K562 (cell line): ENCODE measurements around the gene TBXA2R. TPM values are rescaled to one million over a fixed set of nuclear protein-coding genes. Genes with fewer than 3 reads are reported as not detected.

ENCODE experiments used
- FOXA3 ChIP-seq, 2 experiments: fragments of 450-650 bp in 1 of 2; sonication (generic) in 1 of 2; formaldehyde crosslinking; IDR thresholded peaks in 1 of 2; conservative IDR thresholded peaks in 1 of 2; 2 replicates each; pipeline versions ENCODE4 v1.4.0 to v1.8.0; 2020 to 2022; ENCODE audit warnings: mild to moderate bottlenecking in 2 of 2, missing genetic modification reagents in 1 of 2
- JUNB ChIP-seq: fragments of 450-650 bp; formaldehyde crosslinking; conservative IDR thresholded peaks from 2 replicates; pipeline ENCODE4 v1.4.0; 2020; ENCODE audit warnings: mild to moderate bottlenecking
- MTA1 ChIP-seq: fragments of 450-650 bp; IDR thresholded peaks from 2 replicates; pipeline ENCODE4 v1.6.1; 2017; ENCODE audit warnings: borderline replicate concordance
- POLR3A ChIP-seq: IDR thresholded peaks from 2 replicates; pipeline ENCODE4 v1.6.1; 2011; ENCODE audit warnings: borderline replicate concordance, mild to moderate bottlenecking, moderate library complexity; ENCODE audit not compliant: insufficient read length, insufficient read depth; ENCODE audit errors: extremely low read depth
- SUPT5H ChIP-seq: fragments of 450-650 bp; IDR thresholded peaks from 2 replicates; pipeline ENCODE4 v1.6.1; 2016
- XRCC4 ChIP-seq: IDR thresholded peaks from one replicate; pipeline ENCODE4 v1.6.1; 2011; ENCODE audit not compliant: insufficient read depth, insufficient read length; ENCODE audit errors: extremely low read depth
- ZNF121 ChIP-seq: sonication (generic); formaldehyde crosslinking; conservative IDR thresholded peaks from 2 replicates; pipeline ENCODE4 v1.8.0; 2022; ENCODE audit warnings: missing genetic modification reagents
- polyA plus RNA-seq, 8 experiments: library from polyadenylated mRNA; depleted of rRNA in 4 of 8; stranded (reverse) in 5 of 8; unstranded in 3 of 8; fragments of >200 nt; fragmentation: Nextera tagmentation in 2 of 8; fragmentation: Illumina TruSeq in 1 of 8; extraction: Ambion mirVana in 2 of 8; extraction: Trizol in 1 of 8; gene quantifications; 2 replicates each; pipeline versions ENCODE4 v1.2.1 to v1.2.3, GENCODE V29; 2011 to 2014; ENCODE audit warnings: inconsistent platforms in 1 of 8, missing spikeins in 1 of 8
- total RNA-seq, 7 experiments: library from RNA; depleted of rRNA in 6 of 7; stranded (reverse); fragments of >200 nt in 6 of 7; fragmentation: Illumina TruSeq in 2 of 7; extraction: Trizol in 2 of 7; gene quantifications; 2 replicates each; pipeline versions ENCODE4 v1.2.1 to v1.2.3, GENCODE V29; 2011 to 2021; ENCODE audit warnings: low replicate concordance in 1 of 7
- TF ChIP-seq, protein P1 (sequence below): fragments of 450-650 bp; IDR thresholded peaks from one replicate; pipeline ENCODE4 v1.6.1; 2018; ENCODE audit warnings: mild to moderate bottlenecking, moderate library complexity; ENCODE audit not compliant: partially characterized antibody
- TF ChIP-seq, protein P2 (sequence below): fragments of 450-650 bp; IDR thresholded peaks from 2 replicates; pipeline ENCODE4 v1.7.1; 2018; ENCODE audit warnings: mild to moderate bottlenecking, low read depth; ENCODE audit not compliant: partially characterized antibody
- TF ChIP-seq, protein P3 (sequence below): fragments of 150-350 bp; IDR thresholded peaks from 2 replicates; pipeline ENCODE4 v1.6.1; 2014; ENCODE audit warnings: low read depth, mild to moderate bottlenecking, low read length, borderline replicate concordance
- TF ChIP-seq, protein P4 (sequence below): fragments of 250-450 bp; sonication (Bioruptor Pico); IDR thresholded peaks from 2 replicates; pipeline ENCODE4 v1.4.0; 2020

The TBXA2R gene
- total and polyA plus RNA-seq, 9 of the 15 experiments (the other 6 are each of a cell fraction or from before 2014, with no cell fraction given): 1.5 to 24.0 (median 2.8) TPM

DNA sequence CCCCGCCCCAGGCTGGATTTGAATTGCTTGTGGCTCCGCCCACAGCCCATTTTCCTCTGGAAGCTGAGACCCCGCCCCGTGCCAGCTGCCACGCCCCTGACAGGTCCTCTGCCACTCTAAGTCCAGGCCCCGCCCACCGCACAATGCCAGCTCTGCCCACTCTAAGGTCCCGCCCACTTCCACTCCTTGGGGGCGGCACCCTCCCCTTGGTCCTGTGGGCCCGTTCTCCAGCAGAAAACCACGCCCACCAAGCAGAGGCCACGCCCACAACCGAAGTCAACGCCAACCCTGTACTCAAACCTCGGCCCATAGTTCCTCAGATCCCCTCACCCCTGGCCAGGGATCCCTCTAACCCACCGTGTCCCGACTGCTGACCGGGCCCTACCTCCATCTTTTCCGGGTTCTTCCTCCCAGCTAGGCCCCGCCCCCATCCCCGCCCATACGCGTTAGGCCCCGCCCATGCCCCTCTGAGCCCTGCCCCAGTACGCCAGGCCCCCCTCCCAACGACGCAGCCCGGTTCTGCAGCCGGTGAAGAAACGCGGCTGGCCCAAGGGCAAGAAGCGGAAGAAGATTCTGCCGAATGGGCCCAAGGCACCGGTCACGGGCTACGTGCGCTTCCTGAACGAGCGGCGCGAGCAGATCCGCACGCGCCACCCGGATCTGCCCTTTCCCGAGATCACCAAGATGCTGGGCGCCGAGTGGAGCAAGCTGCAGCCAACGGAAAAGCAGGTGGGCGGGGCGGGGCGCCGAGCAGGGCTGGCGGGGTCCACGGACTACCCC is 32.6 kb downstream of the TBXA2R start (continued):
- TF ChIP-seq, protein P1, sequence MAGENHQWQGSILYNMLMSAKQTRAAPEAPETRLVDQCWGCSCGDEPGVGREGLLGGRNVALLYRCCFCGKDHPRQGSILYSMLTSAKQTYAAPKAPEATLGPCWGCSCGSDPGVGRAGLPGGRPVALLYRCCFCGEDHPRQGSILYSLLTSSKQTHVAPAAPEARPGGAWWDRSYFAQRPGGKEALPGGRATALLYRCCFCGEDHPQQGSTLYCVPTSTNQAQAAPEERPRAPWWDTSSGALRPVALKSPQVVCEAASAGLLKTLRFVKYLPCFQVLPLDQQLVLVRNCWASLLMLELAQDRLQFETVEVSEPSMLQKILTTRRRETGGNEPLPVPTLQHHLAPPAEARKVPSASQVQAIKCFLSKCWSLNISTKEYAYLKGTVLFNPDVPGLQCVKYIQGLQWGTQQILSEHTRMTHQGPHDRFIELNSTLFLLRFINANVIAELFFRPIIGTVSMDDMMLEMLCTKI: no peak
- TF ChIP-seq, protein P2, sequence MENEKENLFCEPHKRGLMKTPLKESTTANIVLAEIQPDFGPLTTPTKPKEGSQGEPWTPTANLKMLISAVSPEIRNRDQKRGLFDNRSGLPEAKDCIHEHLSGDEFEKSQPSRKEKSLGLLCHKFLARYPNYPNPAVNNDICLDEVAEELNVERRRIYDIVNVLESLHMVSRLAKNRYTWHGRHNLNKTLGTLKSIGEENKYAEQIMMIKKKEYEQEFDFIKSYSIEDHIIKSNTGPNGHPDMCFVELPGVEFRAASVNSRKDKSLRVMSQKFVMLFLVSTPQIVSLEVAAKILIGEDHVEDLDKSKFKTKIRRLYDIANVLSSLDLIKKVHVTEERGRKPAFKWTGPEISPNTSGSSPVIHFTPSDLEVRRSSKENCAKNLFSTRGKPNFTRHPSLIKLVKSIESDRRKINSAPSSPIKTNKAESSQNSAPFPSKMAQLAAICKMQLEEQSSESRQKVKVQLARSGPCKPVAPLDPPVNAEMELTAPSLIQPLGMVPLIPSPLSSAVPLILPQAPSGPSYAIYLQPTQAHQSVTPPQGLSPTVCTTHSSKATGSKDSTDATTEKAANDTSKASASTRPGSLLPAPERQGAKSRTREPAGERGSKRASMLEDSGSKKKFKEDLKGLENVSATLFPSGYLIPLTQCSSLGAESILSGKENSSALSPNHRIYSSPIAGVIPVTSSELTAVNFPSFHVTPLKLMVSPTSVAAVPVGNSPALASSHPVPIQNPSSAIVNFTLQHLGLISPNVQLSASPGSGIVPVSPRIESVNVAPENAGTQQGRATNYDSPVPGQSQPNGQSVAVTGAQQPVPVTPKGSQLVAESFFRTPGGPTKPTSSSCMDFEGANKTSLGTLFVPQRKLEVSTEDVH: no peak
- TF ChIP-seq ZNF121 (CRISPR knock-in tag) (no peak), SUPT5H (no peak), POLR3A (no peak), MTA1 (no peak), JUNB (CRISPR knock-in tag) (no peak), FOXA3 (CRISPR knock-in tag; conservative IDR thresholded peaks at IDR 0.05 in 1 of 2, IDR thresholded peaks at IDR 0.05 in 1 of 2) (no peak), XRCC4 (no peak)
- TF ChIP-seq, protein P3, sequence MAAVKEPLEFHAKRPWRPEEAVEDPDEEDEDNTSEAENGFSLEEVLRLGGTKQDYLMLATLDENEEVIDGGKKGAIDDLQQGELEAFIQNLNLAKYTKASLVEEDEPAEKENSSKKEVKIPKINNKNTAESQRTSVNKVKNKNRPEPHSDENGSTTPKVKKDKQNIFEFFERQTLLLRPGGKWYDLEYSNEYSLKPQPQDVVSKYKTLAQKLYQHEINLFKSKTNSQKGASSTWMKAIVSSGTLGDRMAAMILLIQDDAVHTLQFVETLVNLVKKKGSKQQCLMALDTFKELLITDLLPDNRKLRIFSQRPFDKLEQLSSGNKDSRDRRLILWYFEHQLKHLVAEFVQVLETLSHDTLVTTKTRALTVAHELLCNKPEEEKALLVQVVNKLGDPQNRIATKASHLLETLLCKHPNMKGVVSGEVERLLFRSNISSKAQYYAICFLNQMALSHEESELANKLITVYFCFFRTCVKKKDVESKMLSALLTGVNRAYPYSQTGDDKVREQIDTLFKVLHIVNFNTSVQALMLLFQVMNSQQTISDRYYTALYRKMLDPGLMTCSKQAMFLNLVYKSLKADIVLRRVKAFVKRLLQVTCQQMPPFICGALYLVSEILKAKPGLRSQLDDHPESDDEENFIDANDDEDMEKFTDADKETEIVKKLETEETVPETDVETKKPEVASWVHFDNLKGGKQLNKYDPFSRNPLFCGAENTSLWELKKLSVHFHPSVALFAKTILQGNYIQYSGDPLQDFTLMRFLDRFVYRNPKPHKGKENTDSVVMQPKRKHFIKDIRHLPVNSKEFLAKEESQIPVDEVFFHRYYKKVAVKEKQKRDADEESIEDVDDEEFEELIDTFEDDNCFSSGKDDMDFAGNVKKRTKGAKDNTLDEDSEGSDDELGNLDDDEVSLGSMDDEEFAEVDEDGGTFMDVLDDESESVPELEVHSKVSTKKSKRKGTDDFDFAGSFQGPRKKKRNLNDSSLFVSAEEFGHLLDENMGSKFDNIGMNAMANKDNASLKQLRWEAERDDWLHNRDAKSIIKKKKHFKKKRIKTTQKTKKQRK: no peak
- TF ChIP-seq, protein P4, sequence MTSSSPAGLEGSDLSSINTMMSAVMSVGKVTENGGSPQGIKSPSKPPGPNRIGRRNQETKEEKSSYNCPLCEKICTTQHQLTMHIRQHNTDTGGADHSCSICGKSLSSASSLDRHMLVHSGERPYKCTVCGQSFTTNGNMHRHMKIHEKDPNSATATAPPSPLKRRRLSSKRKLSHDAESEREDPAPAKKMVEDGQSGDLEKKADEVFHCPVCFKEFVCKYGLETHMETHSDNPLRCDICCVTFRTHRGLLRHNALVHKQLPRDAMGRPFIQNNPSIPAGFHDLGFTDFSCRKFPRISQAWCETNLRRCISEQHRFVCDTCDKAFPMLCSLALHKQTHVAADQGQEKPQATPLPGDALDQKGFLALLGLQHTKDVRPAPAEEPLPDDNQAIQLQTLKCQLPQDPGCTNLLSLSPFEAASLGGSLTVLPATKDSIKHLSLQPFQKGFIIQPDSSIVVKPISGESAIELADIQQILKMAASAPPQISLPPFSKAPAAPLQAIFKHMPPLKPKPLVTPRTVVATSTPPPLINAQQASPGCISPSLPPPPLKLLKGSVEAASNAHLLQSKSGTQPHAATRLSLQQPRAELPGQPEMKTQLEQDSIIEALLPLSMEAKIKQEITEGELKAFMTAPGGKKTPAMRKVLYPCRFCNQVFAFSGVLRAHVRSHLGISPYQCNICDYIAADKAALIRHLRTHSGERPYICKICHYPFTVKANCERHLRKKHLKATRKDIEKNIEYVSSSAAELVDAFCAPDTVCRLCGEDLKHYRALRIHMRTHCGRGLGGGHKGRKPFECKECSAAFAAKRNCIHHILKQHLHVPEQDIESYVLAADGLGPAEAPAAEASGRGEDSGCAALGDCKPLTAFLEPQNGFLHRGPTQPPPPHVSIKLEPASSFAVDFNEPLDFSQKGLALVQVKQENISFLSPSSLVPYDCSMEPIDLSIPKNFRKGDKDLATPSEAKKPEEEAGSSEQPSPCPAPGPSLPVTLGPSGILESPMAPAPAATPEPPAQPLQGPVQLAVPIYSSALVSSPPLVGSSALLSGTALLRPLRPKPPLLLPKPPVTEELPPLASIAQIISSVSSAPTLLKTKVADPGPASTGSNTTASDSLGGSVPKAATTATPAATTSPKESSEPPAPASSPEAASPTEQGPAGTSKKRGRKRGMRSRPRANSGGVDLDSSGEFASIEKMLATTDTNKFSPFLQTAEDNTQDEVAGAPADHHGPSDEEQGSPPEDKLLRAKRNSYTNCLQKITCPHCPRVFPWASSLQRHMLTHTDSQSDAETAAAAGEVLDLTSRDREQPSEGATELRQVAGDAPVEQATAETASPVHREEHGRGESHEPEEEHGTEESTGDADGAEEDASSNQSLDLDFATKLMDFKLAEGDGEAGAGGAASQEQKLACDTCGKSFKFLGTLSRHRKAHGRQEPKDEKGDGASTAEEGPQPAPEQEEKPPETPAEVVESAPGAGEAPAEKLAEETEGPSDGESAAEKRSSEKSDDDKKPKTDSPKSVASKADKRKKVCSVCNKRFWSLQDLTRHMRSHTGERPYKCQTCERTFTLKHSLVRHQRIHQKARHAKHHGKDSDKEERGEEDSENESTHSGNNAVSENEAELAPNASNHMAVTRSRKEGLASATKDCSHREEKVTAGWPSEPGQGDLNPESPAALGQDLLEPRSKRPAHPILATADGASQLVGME (CRISPR knock-in tag): no peak
